A549 (cell line): ENCODE data around the gene TCAIM. TPM values are rescaled to one million over a fixed set of nuclear protein-coding genes. Genes with fewer than 3 reads are reported as not detected.

Source experiments
- ATAC-seq, 2 experiments: fragments of 200-7000 bp in 1 of 2; fragments of >200 bp in 1 of 2; cut with Nextera tagmentation in 1 of 2; cut with Tn5 transposase in 1 of 2; 3 replicates each; pipeline versions ENCODE4 v1.8.0 to v1.9.1; 2018 to 2020; ENCODE audit warnings: mild to moderate bottlenecking in 1 of 2, moderate library complexity in 1 of 2
- CTCF ChIA-PET: fragments of 300-600 bp; sonication (Branson Sonifier 250); formaldehyde crosslinking; extraction: SDS; loops from one replicate; lab custom pipeline; 2021; ENCODE audit warnings: antibody characterized with exemption, inconsistent platforms; lab: Yijun Ruan, JAX
- POLR2A ChIA-PET: fragments of 350-600 bp; formaldehyde crosslinking; extraction: SDS; loops from one replicate; lab custom pipeline; 2021; ENCODE audit warnings: antibody characterized with exemption, inconsistent platforms; lab: Yijun Ruan, JAX
- DNase-seq, 2 experiments: peaks; one replicate each; pipeline versions ENCODE4 v3.0.0 to v3.0.0-alpha.2; 2011 to 2016; ENCODE audit warnings: low read depth in 1 of 2, low spot score in 1 of 2
- FAIRE-seq: peaks from 2 replicates; lab custom pipeline; 2011; peaks lifted over from hg19 to GRCh38; lab: Jason Lieb, UNC
- H3K27ac ChIP-seq, 2 experiments: fragments of >200 bp; sonication (Bioruptor Twin); formaldehyde crosslinking; 3 replicates each; pipeline ENCODE4 v1.5.1; 2016 to 2017
- H3K4me1 ChIP-seq: fragments of >200 bp; sonication (Bioruptor Twin); formaldehyde crosslinking; 3 replicates; pipeline ENCODE4 v1.6.1; 2016
- H3K4me2 ChIP-seq: fragments of >200 bp; sonication (Bioruptor Twin); formaldehyde crosslinking; 3 replicates; pipeline ENCODE4 v1.6.1; 2016
- H3K4me3 ChIP-seq: fragments of >200 bp; sonication (Bioruptor Twin); formaldehyde crosslinking; 3 replicates; pipeline ENCODE4 v1.5.1; 2016
- H3K9me3 ChIP-seq: fragments of >200 bp; sonication (Bioruptor Twin); formaldehyde crosslinking; 3 replicates; pipeline ENCODE4 v1.6.1; 2016
- ATOH8 ChIP-seq: fragments of 250-450 bp; sonication (Bioruptor Pico); IDR thresholded peaks from 2 replicates; pipeline ENCODE4 v1.5.0; 2020; ENCODE audit warnings: low read depth, mild to moderate bottlenecking, moderate library complexity
- CBX8 ChIP-seq: fragments of 200-600 bp; sonication (generic); IDR thresholded peaks from 2 replicates; pipeline ENCODE4 v1.6.1; 2016
- EP300 ChIP-seq, 2 experiments: fragments of >200 bp; sonication (Bioruptor Twin); formaldehyde crosslinking; IDR thresholded peaks; 2 replicates in 1 of 2; 3 replicates in 1 of 2; pipeline ENCODE4 v1.6.1; 2016 to 2017
- FOSB ChIP-seq: fragments of 250-450 bp; sonication (Bioruptor Pico); IDR thresholded peaks from 2 replicates; pipeline ENCODE4 v1.5.0; 2020; ENCODE audit warnings: mild to moderate bottlenecking, moderate library complexity
- FOSL2 ChIP-seq, 2 experiments: fragments of 450-650 bp in 1 of 2; fragments of >200 bp in 1 of 2; sonication (Bioruptor Twin) in 1 of 2; formaldehyde crosslinking; IDR thresholded peaks; 2 replicates each; pipeline versions ENCODE4 v1.5.0 to v1.6.1; 2016 to 2020; ENCODE audit warnings: mild to moderate bottlenecking in 1 of 2, moderate library complexity in 1 of 2
- FOXS1 ChIP-seq: fragments of 250-450 bp; sonication (Bioruptor Pico); IDR thresholded peaks from 2 replicates; pipeline ENCODE4 v1.5.0; 2020; ENCODE audit warnings: mild to moderate bottlenecking, moderate library complexity
- HOXA7 ChIP-seq: fragments of 250-450 bp; sonication (Bioruptor Pico); IDR thresholded peaks from 2 replicates; pipeline ENCODE4 v1.5.0; 2020; ENCODE audit warnings: mild to moderate bottlenecking, moderate library complexity
- HOXB13 ChIP-seq: fragments of 250-450 bp; sonication (Bioruptor Pico); IDR thresholded peaks from 2 replicates; pipeline ENCODE4 v1.5.0; 2020; ENCODE audit warnings: low read depth, mild to moderate bottlenecking, moderate library complexity
- JUN ChIP-seq, 2 experiments: fragments of >200 bp; sonication (Bioruptor Twin); formaldehyde crosslinking; IDR thresholded peaks; 2 replicates in 1 of 2; 3 replicates in 1 of 2; pipeline ENCODE4 v1.6.1; 2016 to 2017
- MAFK ChIP-seq: fragments of 450-650 bp; IDR thresholded peaks from 2 replicates; pipeline ENCODE4 v1.6.1; 2014; ENCODE audit not compliant: partially characterized antibody
- MAX ChIP-seq: IDR thresholded peaks from 2 replicates; pipeline ENCODE4 v1.6.1; 2012
- NFE2L2 ChIP-seq: fragments of 150-350 bp; conservative IDR thresholded peaks from 2 replicates; pipeline ENCODE4 v1.6.1; 2014; ENCODE audit warnings: low read length
- PBX3 ChIP-seq: IDR thresholded peaks from 2 replicates; pipeline ENCODE4 v1.6.1; 2012
- RAD21 ChIP-seq, 2 experiments: fragments of >200 bp in 1 of 2; sonication (Bioruptor Twin) in 1 of 2; formaldehyde crosslinking in 1 of 2; IDR thresholded peaks in 1 of 2; conservative IDR thresholded peaks in 1 of 2; 2 replicates in 1 of 2; 3 replicates in 1 of 2; pipeline ENCODE4 v1.6.1; 2012 to 2018; ENCODE audit warnings: inconsistent platforms in 1 of 2
- SMC3 ChIP-seq: fragments of >200 bp; sonication (Bioruptor Twin); formaldehyde crosslinking; IDR thresholded peaks from 3 replicates; pipeline ENCODE4 v1.6.1; 2018; ENCODE audit warnings: inconsistent platforms
- TFCP2L1 ChIP-seq: fragments of 250-450 bp; sonication (Bioruptor Pico); IDR thresholded peaks from 2 replicates; pipeline ENCODE4 v1.5.0; 2021; ENCODE audit warnings: mild to moderate bottlenecking
- TP53 ChIP-seq: fragments of 250-450 bp; sonication (Bioruptor Pico); IDR thresholded peaks from 2 replicates; pipeline ENCODE4 v1.5.0; 2021; ENCODE audit warnings: mild to moderate bottlenecking, moderate library complexity
- USF2 ChIP-seq: fragments of 450-650 bp; IDR thresholded peaks from 2 replicates; pipeline ENCODE4 v1.6.1; 2014; ENCODE audit warnings: antibody characterized with exemption
- ZC3H11A ChIP-seq: fragments of 450-650 bp; IDR thresholded peaks from 2 replicates; pipeline ENCODE4 v1.6.1; 2014; ENCODE audit warnings: antibody characterized with exemption, mild to moderate bottlenecking
- ZNF302 ChIP-seq: fragments of 250-450 bp; sonication (Bioruptor Pico); IDR thresholded peaks from 2 replicates; pipeline ENCODE4 v1.9.0; 2021; ENCODE audit warnings: inconsistent platforms, mild to moderate bottlenecking, moderate library complexity
- WGBS: methylation state at CpG from one replicate; pipeline ENCODE4 v1.1.6; 2017; ENCODE audit errors: missing lambda C conversion rate; 5-methylcytosine and 5-hydroxymethylcytosine counted together
- polyA plus RNA-seq, 4 experiments: library from polyadenylated mRNA; depleted of rRNA in 3 of 4; stranded (reverse); fragments of >200 nt; fragmentation: RNase III in 1 of 4; extraction: RNeasy Plus Mini Kit Qiagen cat#74134 plus additional on column Dnase treatment in 1 of 4; gene quantifications; 2 replicates in 3 of 4; 3 replicates in 1 of 4; pipeline ENCODE4 v1.2.3, GENCODE V29; 2011 to 2017
- TF ChIP-seq, protein P1 (sequence below): fragments of 200-600 bp; sonication (generic); IDR thresholded peaks from 2 replicates; pipeline ENCODE4 v1.6.1; 2016; ENCODE audit warnings: antibody characterized with exemption, mild to moderate bottlenecking, moderate library complexity

TCAIM gene
- polyA plus RNA-seq, 2 of the 4 experiments (the other 2 are of a cell fraction) = 10.8 to 19.2 TPM

DNA sequence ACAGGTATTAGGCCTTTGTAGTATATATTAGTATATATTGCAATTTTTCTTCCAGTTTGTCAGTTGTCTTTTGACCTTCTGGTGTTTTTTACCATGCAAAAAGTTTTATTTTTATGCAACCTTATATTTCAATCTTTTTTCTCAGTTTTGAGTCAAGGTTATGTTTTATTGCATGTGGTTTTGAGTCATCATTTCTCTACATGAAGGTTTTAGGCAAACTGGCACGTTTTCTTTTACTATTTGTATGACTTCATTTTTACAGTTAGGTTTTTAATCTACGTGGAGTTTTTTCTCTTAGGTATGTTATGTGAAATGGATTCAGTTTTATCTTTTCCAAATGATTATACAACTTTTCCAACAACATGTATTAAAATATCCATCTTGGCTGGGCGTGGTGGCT is 36.8 kb upstream of the TCAIM start:
- CTCF ChIA-PET = no interaction called here
- TF ChIP-seq TFCP2L1 (CRISPR knock-in tag) (no peak), JUN (IDR thresholded peaks at IDR 0.05) (no peak), NFE2L2 (no peak), HOXA7 (no peak), MAX (no peak), MAFK (no peak), CBX8 (no peak), ATOH8 (no peak), FOSL2 (IDR thresholded peaks at IDR 0.05) (no peak), FOSL2 (CRISPR knock-in tag; IDR thresholded peaks at IDR 0.05) (no peak), ZC3H11A (no peak), ZNF302 (no peak), PBX3 (no peak), HOXB13 (CRISPR knock-in tag) (no peak), SMC3 (no peak), FOXS1 (no peak), FOSB (CRISPR knock-in tag) (no peak), EP300 (IDR thresholded peaks at IDR 0.05) (no peak)
- TF ChIP-seq, protein P1, sequence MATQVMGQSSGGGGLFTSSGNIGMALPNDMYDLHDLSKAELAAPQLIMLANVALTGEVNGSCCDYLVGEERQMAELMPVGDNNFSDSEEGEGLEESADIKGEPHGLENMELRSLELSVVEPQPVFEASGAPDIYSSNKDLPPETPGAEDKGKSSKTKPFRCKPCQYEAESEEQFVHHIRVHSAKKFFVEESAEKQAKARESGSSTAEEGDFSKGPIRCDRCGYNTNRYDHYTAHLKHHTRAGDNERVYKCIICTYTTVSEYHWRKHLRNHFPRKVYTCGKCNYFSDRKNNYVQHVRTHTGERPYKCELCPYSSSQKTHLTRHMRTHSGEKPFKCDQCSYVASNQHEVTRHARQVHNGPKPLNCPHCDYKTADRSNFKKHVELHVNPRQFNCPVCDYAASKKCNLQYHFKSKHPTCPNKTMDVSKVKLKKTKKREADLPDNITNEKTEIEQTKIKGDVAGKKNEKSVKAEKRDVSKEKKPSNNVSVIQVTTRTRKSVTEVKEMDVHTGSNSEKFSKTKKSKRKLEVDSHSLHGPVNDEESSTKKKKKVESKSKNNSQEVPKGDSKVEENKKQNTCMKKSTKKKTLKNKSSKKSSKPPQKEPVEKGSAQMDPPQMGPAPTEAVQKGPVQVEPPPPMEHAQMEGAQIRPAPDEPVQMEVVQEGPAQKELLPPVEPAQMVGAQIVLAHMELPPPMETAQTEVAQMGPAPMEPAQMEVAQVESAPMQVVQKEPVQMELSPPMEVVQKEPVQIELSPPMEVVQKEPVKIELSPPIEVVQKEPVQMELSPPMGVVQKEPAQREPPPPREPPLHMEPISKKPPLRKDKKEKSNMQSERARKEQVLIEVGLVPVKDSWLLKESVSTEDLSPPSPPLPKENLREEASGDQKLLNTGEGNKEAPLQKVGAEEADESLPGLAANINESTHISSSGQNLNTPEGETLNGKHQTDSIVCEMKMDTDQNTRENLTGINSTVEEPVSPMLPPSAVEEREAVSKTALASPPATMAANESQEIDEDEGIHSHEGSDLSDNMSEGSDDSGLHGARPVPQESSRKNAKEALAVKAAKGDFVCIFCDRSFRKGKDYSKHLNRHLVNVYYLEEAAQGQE = no peak
- TF ChIP-seq, all 56 proteins: peak for 0
- WGBS = 21% methylated on average over 3 of the region's 3 CpGs
- ATAC-seq (no peak), DNase-seq (no peak), FAIRE-seq (no peak)
- Histone ChIP-seq H3K4me1 (no peaks in the 10 kb centered on the region), H3K4me2 (no peak overlapping the region), H3K27ac (no peak overlapping the region), H3K4me3 (no peak overlapping the region), H3K9me3 (no peaks in the 10 kb centered on the region)
- POLR2A ChIA-PET = no interaction called here

DNA sequence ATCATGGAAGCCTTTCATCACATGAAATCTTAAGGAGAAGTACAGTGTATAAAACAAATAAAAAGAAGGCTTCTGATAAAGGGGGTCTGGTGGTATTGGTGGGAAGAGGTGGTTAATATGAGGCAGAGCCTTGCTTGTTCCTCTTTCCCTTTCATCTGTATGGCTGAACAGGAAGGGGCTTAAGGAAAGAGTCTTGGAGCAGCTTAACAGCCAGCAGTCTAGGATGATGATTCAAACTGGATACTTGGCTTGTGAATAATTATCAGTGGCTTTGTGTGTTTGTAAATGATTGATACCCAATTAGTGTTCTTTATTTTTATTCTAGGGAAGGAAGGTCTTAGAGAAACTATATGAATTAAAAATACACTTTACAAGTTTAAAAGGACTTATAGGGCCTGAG is 29.1 kb upstream of the TCAIM start:
- Histone ChIP-seq H3K4me1 (no peaks in the 10 kb centered on the region), H3K4me2 (no peak overlapping the region), H3K27ac (no peak overlapping the region), H3K9me3 (no peaks in the 10 kb centered on the region), H3K4me3 (no peak overlapping the region)
- ChIA-PET POLR2A (no interaction called here), CTCF (no interaction called here)
- no peak for ATAC-seq
- DNase-seq = no peak
- TF ChIP-seq USF2 = no peak
- FAIRE-seq = no peak

DNA sequence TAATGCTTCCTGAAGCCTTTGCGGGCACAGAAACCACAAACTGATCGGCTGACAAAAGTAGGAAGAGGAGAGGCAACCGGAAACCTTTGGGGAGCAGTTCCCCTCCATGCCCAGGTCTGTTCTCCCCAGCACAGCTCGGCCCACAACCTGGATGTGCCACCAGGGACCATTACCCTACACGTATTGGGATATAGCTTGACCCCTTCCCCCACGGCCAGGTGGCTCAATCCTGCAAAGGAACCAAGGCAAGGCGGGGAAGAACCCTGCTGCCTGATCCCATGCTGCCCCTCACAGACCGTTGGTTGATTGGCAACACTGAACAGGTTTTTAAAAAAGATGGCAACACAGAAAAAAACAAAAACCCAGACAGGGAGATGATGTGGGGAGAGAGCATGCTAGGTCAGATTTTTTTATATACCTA is 19.7 kb upstream of the TCAIM start:
- ChIA-PET CTCF (no interaction called here), POLR2A (no interaction called here)
- H3K4me1 ChIP-seq = no peaks in the 10 kb centered on the region
- FAIRE-seq (no peak), DNase-seq (no peak), ATAC-seq (no peak)
- no peak overlapping the region for H3K27ac ChIP-seq
- 53% methylated on average over 7 of the region's 8 CpGs for WGBS
- H3K4me3 ChIP-seq = no peak overlapping the region
- H3K4me2 ChIP-seq = no peak overlapping the region
- 0 out of 3 replicates have a peak, but pooled peaks cover 2% of the 10 kb centered on the region for H3K9me3 ChIP-seq
- TF ChIP-seq TP53 (no peak), RAD21 (conservative IDR thresholded peaks at IDR 0.05 in 1 of 2, IDR thresholded peaks at IDR 0.05 in 1 of 2) (peak in 1 of 2 experiments; percentile 16; a peak in 1 of 5 replicates)
